ENCODE data around the gene PPFIA1. TPM values are rescaled to one million over a fixed set of nuclear protein-coding genes. Genes with fewer than 3 reads are reported as not detected.

The PPFIA1 gene
- total RNA-seq, 1 donor = 69.5 TPM

DNA sequence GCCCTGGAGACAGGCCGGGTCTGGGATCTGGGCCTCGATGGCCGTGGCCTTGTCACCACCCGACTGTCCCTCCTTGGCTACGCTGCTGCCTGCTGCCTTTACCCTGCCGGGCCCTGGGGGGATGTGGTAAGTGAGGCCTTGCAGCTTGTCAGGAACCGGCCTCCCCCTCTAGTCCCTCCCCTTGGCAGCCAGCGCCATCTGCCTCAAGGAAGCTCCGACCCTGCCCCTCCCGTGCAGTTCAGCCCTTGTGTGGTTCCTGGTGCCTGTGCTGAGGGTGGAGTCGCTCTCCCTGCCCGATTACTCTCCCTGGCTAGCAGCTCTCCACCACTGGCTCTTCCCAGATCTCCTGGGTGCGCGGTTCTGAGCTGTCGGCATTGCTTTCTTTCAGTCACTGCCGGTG, 161.6 kb downstream of the PPFIA1 start:
- no peak overlapping the region for H3K4me3 ChIP-seq (ENCODE audit: low read depth, low read length)
- DNase-seq (ENCODE audit: low read depth) = no peak
- TF ChIP-seq, protein P1, sequence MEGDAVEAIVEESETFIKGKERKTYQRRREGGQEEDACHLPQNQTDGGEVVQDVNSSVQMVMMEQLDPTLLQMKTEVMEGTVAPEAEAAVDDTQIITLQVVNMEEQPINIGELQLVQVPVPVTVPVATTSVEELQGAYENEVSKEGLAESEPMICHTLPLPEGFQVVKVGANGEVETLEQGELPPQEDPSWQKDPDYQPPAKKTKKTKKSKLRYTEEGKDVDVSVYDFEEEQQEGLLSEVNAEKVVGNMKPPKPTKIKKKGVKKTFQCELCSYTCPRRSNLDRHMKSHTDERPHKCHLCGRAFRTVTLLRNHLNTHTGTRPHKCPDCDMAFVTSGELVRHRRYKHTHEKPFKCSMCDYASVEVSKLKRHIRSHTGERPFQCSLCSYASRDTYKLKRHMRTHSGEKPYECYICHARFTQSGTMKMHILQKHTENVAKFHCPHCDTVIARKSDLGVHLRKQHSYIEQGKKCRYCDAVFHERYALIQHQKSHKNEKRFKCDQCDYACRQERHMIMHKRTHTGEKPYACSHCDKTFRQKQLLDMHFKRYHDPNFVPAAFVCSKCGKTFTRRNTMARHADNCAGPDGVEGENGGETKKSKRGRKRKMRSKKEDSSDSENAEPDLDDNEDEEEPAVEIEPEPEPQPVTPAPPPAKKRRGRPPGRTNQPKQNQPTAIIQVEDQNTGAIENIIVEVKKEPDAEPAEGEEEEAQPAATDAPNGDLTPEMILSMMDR (IDR thresholded peaks at IDR 0.05; ENCODE audit: insufficient read depth, low read depth, low read length) = no peak

DNA sequence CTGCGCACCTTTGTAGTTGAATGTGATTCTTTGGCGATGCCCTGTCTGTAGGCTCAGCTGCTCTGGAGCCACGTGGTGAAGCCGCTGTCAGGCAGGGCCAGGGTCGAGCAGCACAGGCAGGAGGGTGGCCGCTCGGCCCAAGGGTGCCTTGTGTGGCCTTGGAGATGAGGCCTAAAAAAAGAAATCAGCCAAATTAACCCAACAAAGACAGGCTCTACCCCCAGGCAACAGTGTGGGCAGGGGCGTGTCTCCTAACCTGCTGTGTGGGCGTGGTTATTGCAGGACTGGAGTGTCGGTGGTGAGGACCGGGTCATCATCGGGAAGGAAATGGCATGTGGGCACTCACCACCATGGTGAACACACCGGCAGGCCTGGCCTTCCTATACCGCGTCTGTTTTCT, 162.1 kb downstream of the PPFIA1 start:
- DNase-seq (ENCODE audit: low read depth) = no peak
- TF ChIP-seq, protein P1 (IDR thresholded peaks at IDR 0.05; ENCODE audit: insufficient read depth, low read depth, low read length) = no peak
- H3K4me3 ChIP-seq (ENCODE audit: low read depth, low read length) = no peak overlapping the region

DNA sequence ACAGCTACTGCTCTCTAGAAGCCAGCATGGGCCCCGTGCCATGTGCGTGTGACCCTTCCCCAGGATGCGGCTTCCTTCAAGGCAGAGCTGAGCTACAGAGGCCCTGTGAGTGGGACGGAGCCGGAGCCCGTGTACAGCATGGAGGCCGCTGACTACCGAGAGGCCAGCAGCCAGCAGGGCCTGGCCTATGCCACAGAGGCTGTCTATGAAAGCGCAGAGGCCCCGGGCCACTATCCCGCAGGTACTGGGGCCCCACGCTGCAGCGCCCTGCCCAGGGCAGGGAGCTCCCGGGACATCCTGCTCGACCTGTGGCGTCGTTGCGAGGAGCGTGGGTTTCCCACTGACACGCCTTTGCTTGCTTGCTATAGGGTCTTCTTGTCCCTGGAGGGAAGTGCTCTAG, 162.5 kb downstream of the PPFIA1 start:
- no peak for DNase-seq (ENCODE audit: low read depth)
- no peak overlapping the region for H3K4me3 ChIP-seq (ENCODE audit: low read depth, low read length)
- TF ChIP-seq, protein P1 (IDR thresholded peaks at IDR 0.05; ENCODE audit: insufficient read depth, low read depth, low read length) = no peak

DNA sequence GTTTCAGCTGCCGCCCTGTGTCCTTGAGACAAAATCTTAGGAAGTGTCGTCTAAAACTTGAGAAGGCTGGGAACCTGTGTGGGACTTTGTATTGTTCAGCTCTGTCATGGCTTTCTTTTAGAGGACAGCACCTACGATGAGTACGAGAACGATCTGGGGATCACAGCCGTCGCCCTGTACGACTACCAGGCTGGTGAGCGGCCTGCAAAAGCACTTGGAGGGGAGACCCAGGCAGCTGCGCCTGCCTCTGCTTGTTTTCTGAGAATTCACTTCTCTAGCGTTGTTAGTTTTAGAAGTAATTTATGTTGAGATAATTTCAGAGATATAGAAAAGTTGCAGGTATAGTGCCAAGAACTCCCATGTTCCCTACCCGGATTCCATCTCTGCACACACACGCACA, 163.0 kb downstream of the PPFIA1 start:
- TF ChIP-seq, protein P1 (IDR thresholded peaks at IDR 0.05; ENCODE audit: insufficient read depth, low read depth, low read length) = no peak
- no peak overlapping the region for H3K4me3 ChIP-seq (ENCODE audit: low read depth, low read length)
- DNase-seq (ENCODE audit: low read depth) = no peak

Small RNAs within 50 kb of the gene (small RNA-seq; reads per million reads assigned to genes)
- gene MIR548K = 9.8 reads per million, percentile 89 among the genes with 10 or more reads in this experiment

Other genes with a start within 250 kb of the PPFIA1 start
- gene ANO1, start 192.4 kb upstream of the PPFIA1 start, total RNA-seq = not detected in 2 replicates
- gene FADD, start 67.4 kb upstream of the PPFIA1 start, total RNA-seq = 39.0 and 49.7 TPM in 2 replicates
- gene CTTN, start 127.8 kb downstream of the PPFIA1 start, total RNA-seq = 358 and 406 TPM in 2 replicates